Dedifferentiated amniotic fluid mesenchymal stem cell (primary cell): ENCODE data around the gene SAPCD1.

ENCODE experiments used
- DNase-seq: peaks from one replicate; pipeline ENCODE4 v3.0.0-alpha.2; 2016; ENCODE audit errors: extremely low spot score

Gene SAPCD1

DNA sequence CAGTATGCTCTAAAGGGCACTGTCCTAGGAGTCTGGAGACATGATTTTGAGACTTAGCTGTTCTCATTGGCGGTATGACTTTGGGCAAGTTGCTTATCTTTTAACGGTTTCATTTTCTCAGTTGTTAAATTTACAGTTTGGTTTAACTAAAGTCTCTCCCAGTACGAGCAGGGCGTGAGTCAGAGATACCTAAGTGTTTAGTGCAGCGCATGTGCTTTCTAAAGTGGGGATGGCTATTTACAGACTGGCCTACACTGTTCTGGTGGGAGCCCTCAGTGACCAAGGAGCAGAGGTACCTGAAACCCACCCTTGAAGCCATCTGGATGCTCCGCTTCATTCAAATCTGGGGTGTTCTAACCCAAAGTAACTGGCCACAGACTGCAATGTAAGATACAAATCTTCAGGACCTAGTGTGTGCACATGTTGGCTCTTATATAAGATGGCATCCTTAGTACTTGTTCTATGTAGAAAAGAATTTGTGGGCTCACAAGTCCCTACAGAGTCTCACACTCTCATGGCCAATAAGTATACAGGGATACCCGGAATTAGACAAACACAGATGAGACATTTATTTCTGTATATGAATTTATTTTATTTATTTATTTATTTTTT, 11.9 kb upstream of the SAPCD1 start:
- DNase-seq, result no peak

- no peak for DNase-seq
Observed at GRCh38 chr6:31752739-31753319, 9.6 kb upstream of the SAPCD1 start.

DNA sequence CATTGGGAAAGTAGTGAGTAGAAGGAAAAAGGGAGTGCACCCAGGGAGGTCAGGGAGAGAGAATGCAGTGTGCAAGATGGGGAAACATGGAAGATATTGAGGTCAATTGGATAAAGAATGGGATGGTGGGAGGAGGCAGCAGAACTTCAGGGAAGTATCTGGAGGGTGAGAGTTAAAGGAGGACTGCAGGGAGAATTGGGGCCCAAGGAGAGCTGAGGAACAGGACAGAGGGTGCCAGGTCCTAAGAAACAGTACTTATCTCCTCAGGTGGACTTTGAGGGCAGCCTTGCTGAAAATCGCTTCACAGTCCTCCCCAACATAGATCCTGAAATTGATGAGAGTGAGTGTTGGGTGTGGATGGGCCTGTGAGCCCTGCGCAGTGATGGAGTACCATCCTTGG, 4.2 kb upstream of the SAPCD1 start:
- DNase-seq, result no peak

- DNase-seq, result no peak
Observed at GRCh38 chr6:31760790-31761189, 1.7 kb upstream of the SAPCD1 start.

- DNase-seq, result no peak
Observed at GRCh38 chr6:31761343-31761742, 1.1 kb upstream of the SAPCD1 start.

- no peak for DNase-seq
Observed at GRCh38 chr6:31762878-31763618, 592 bp downstream of the SAPCD1 start.

GRCh38 chr6:31763619-31763940, 1.1 kb downstream of the SAPCD1 start:
- peak; percentile 73 for DNase-seq

GRCh38 chr6:31764198-31764597, 1.7 kb downstream of the SAPCD1 start:
- DNase-seq, result no peak

GRCh38 chr6:31765559-31765909, 3.1 kb downstream of the SAPCD1 start:
- DNase-seq, result no peak

DNA sequence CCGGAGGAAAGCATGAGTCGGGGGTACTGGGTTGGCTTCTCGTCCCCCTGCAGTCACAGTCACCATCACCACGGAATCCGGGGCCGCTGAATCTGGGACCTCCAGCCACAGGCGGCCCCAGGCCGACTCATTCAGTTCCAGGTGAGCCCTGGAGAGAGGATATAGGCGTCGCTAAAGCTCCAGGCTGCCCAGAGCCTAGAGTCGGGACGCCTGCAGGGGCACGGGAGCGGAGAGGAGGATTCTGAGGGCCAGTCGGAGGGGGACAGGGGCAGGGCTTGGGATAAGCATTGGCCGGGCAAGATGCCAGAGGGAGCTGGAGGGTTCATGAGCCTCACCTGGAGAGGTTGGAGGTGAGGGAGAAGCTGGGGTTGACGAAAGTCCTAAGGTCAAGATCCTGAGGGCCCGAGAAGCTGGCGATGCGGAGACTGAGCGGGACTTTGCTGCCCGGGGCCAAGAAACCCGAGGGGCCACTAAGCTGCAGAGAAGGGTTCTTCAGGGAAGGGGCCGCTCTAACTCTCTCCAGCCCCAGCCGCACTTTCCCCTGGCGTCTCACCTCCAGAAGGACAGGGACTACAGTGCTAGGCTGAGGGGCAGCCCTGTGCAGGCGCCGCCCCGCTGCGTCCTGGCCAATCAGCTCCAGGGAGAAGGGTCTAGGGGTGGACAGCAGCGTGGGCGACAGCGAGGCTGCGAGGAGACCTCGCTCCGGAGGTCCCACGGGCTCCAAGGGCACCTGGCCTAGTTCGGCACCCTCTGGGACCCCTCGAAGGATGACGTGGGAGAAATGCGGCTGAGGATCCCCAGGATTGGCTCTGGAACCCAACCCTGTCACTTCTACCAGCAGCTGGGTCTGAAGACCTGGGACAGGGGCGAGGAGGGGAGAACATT, 3.7 kb downstream of the SAPCD1 start:
- DNase-seq, result no peak

DNA sequence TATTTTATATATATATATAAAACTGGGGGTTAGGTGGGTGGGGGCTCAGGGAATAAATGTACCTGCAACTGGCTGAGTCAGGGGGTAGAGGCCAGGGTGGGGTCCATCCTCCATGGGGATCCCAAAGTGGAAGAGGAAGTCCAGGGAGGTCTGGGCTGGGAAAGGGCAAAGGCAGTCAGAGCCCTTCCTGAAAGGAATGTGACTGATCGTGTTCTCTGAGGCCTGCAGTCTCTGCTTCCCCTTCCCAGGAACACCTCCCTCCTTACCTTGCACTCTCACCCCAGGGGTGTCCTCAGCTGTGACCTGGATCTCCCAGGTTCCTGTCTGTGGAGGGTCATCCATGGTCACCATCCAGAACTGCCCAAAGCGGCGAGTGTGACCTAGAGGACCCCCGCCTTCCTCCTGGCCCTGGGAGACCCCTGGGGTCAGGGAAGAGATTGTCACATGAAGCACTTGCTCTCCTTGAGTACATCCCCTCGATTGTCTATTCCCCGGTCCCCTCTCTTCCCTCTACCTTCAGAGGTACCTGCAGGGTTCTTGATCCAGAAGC, 4.7 kb downstream of the SAPCD1 start:
- no peak for DNase-seq

- DNase-seq, result no peak
Observed at GRCh38 chr6:31768363-31769257, 6.2 kb downstream of the SAPCD1 start.

DNA sequence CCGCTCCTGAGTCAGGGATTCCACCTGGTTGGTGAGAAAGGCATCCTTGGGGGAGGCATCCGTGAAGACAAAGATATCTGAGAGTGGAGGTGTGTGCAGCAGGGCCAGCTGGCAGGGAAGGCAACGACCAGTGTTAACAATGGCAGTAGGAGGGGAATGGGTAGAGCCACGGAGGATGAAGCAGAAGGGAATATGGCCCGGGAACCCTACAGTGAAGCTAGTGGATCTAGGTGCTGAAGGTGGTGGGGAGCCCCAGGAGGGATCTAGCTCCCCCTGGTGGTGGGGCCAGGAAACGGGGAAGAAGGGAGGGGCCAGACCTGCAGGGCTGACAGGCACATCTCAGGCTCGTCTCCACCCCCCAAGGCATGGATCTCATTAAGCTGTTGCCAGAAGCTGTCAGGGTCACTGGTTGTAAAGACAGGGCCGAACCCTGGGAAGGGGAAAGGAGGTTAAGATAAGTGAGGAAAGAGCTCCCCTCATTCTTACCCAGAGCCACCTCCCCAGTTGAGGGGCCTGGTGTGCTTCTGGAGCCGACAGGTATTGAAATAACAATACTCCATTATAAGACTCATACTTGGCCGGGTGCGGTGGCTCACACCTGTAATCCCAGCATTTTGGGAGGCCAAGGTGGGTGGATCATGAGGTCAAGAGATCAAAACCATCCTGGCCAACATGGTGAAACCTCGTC, 7.4 kb downstream of the SAPCD1 start:
- DNase-seq, result no peak

- no peak for DNase-seq
Observed at GRCh38 chr6:31770860-31771259, 8.4 kb downstream of the SAPCD1 start.

DNA sequence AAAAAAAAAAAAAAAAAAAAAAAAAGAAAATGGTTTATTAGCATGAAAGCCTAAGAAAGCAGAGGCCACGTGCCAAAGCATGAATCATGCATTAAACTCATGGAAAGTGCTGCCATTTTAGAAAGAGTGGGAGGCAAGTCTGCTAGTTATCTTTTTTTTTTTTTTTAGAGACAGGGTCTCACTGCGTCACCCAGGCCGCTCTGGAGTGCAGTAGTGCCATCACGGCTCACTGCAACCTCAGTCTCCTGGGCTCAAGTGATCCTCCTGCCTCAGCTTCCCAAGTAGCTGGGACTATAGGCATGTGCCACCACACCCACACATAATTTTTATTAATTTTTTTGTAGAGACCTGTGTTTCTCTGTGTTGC, 9.5 kb downstream of the SAPCD1 start:
- no peak for DNase-seq

DNA sequence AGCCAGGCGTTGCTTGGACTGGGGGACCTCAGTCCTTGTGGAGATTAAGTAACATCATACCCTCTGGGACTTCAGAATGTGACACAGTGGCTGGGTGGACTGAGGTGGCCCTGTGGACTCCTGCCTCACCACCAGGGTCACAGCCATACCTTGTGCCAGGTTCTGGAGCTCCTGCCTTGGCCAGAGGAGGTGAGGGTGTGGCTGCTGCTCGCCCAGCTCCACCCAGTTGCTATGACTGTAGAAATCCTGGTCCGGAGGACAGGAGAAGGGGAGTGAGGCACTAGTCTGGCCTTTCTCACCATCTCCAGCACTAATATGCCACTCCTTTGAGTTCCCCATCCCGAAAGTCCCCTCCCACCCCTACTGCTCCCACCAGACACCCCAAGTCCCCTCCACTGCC, 12.7 kb downstream of the SAPCD1 start:
- no peak for DNase-seq

- no peak for DNase-seq
Observed at GRCh38 chr6:31775633-31776484, 13.4 kb downstream of the SAPCD1 start.

DNA sequence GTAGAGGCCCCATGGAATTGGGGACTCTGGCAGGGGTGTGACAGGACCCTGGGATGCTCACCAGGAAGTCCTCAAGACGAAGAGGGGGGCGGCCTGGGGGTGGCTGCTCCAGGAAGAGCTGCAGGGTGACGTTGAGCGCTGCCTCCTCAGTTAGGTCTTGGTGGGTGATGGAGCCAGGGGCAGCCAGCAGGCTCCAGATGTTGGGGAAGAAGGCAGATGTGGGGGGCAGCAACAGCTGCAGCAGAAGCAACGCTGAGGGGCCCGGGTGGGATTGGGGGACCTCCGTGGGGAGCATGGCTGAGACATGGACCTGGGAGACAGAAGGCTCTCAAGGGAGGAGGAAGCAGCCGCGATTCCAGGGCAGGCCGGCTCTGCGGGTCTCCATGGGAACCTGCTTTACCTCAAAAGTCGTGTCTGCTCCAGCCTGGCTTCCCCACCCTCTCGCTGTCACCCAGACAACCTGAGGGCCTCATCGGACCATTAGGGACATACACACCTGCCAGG, 14.1 kb downstream of the SAPCD1 start:
- DNase-seq, result no peak

DNA sequence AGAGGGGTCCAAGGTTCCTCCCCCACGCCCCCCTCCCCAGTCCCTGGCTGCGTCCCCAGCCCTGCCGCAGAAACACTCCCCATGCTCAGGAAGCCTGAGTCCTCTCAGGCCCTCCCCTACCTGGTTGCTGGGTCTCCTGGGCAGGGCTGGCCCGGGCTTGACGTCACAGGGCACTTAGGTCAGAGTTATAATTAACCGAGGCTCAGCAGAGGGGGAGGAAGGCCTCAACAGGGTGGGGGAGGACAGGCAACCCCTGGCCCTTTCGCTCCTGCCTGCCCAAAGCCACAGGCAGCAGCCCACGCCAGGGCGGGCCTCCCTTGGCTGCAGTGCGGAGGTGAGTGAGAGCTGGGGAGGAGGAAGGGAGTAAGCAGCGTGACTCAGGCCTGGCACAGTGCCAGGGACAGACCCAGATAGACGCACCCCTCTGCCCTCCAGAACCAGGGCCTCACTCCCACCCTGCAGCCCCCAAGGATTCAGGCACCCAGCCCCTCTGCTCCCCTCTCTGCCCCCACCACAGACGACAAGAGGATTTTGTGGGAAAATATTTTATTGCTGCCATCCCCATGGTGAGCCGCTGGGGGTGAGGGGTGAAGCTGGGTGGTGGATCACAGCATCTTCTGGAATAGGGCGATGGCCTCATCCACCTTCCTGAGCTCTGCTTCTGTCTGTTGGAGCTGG, 14.7 kb downstream of the SAPCD1 start, which contains the start of gene VWA7:
TSS of gene VWA7 (minus strand) at position 340 of the 678 bp plus-strand sequence. CDS start 549 bp downstream, outside the sequence.
- peak; percentile 23 for DNase-seq
